ENCODE measurements around the gene MNAT1. TPM values are rescaled to one million over a fixed set of nuclear protein-coding genes. Genes with fewer than 3 reads are reported as not detected.

MNAT1 gene
- total and polyA plus RNA-seq, 2 experiments from 2014 or later, result 51.6 to 85.0 TPM

- H3K36me3 ChIP-seq (ENCODE audit: insufficient read depth), result no peaks in the 10 kb centered on the region
- H3K9me3 Mint-ChIP-seq, result no peaks in the 10 kb centered on the region
- H3K4me1 ChIP-seq (ENCODE audit: insufficient read depth), result 0 out of 2 replicates have a peak, but pooled peaks cover 8% of the 10 kb centered on the region
- H2AFZ ChIP-seq, result no peak overlapping the region
- DNase-seq (ENCODE audit: low spot score) (no peak), ATAC-seq (no peak)
- no peaks in the 10 kb centered on the region for H3K9me2 ChIP-seq (ENCODE audit: insufficient read depth)
- H3K27me3 Mint-ChIP-seq (ENCODE audit: insufficient read depth, low read depth, poor library complexity), result no peaks in the 10 kb centered on the region
- peaks cover 7% of the 10 kb centered on the region; the same call in 2 of the 3 replicates for H3K4me1 Mint-ChIP-seq
- no peak for TF ChIP-seq JUNB (IDR thresholded peaks at IDR 0.05; ENCODE audit: unreplicated experiment)
- no peak for TF ChIP-seq ETS1 (IDR thresholded peaks at IDR 0.05)
- TF ChIP-seq NANOG (IDR thresholded peaks at IDR 0.05; ENCODE audit: borderline replicate concordance), result no peak
- no peak for TF ChIP-seq ZNF462 (CRISPR knock-in tag; IDR thresholded peaks at IDR 0.05)
- TF ChIP-seq REST (IDR thresholded peaks at IDR 0.05; ENCODE audit: unreplicated experiment), result no peak
- no peak for TF ChIP-seq ZNF114 (CRISPR knock-in tag; IDR thresholded peaks at IDR 0.05)
- no peak for TF ChIP-seq STAT1 (IDR thresholded peaks at IDR 0.05; ENCODE audit: unreplicated experiment)
- H3K27ac ChIP-seq (ENCODE audit: low read depth), result no peak overlapping the region
- no peaks in the 10 kb centered on the region for H4K20me1 ChIP-seq (replicated peaks; ENCODE audit: insufficient read depth)
- H3F3A ChIP-seq (replicated peaks; ENCODE audit: low read depth), result no peaks in the 10 kb centered on the region
- H3K4me3 Mint-ChIP-seq, result no peak overlapping the region
- H3K36me3 Mint-ChIP-seq (ENCODE audit: low read depth), result no peaks in the 10 kb centered on the region
- H3K27ac Mint-ChIP-seq, result no peak overlapping the region
- no peaks in the 10 kb centered on the region for H3K27me3 ChIP-seq (ENCODE audit: insufficient read depth)
- H3K4me3 ChIP-seq, result no peak overlapping the region
- H3K4me2 ChIP-seq, result no peak overlapping the region
- H3K79me2 ChIP-seq (replicated peaks; ENCODE audit: insufficient read depth), result no peaks in the 10 kb centered on the region; the same call in 1 of the 2 replicates
Observed at GRCh38 chr14:60931218-60931617, 196.7 kb downstream of the MNAT1 start.
